B cell (primary cell): ENCODE measurements around the gene LARGE1. TPM values are rescaled to one million over a fixed set of nuclear protein-coding genes. Genes with fewer than 3 reads are reported as not detected.

ENCODE experiments used
- ATAC-seq: fragments of 200-7000 bp; cut with Tn5 transposase; one replicate; pipeline ENCODE4 v1.10.0; 2021; ENCODE audit warnings: low read depth, mild to moderate bottlenecking, moderate number of reproducible peaks, moderate library complexity
- CTCF ChIA-PET: fragments of 350-600 bp; sonication (Branson Sonifier 250); formaldehyde crosslinking; loops from one replicate; lab custom pipeline; 2021; ENCODE audit warnings: antibody characterized with exemption, inconsistent platforms; lab: Charles Lee
- POLR2A ChIA-PET: fragments of 350-600 bp; sonication (Branson Sonifier 250); formaldehyde crosslinking; loops from one replicate; lab custom pipeline; 2021; ENCODE audit warnings: antibody characterized with exemption; lab: Charles Lee
- DNase-seq: peaks from one replicate; pipeline ENCODE4 v3.0.0; 2013
- H2AFZ ChIP-seq: 2 replicates; pipeline ENCODE4 v1.6.1; 2012; ENCODE audit warnings: mild to moderate bottlenecking, low read depth, low read length; ENCODE audit not compliant: insufficient read depth, poor library complexity, severe bottlenecking
- H3K27ac ChIP-seq, 2 donors: 1 replicate in 1 of 2; 2 replicates in 1 of 2; pipeline ENCODE4 v1.5.1; 2012 to 2013; ENCODE audit warnings: low read length in 2 of 2, mild to moderate bottlenecking in 2 of 2, moderate library complexity in 1 of 2
- H3K27me3 ChIP-seq, 4 experiments: fragments of 200-600 bp in 1 of 4; sonication (generic) in 1 of 4; replicated peaks in 1 of 4; 1 replicate in 2 of 4; 2 replicates in 2 of 4; pipeline versions ENCODE4 v1.6.1 to v1.7.0; 2013 to 2016; ENCODE audit warnings: low read length in 3 of 4, mild to moderate bottlenecking in 2 of 4, mixed read lengths in 1 of 4, moderate library complexity in 1 of 4; ENCODE audit not compliant: insufficient read depth in 4 of 4, control insufficient read depth in 3 of 4; ENCODE audit errors: control extremely low read depth in 1 of 4
- H3K36me3 ChIP-seq, 2 experiments: replicated peaks in 1 of 2; 1 replicate in 1 of 2; 2 replicates in 1 of 2; pipeline versions ENCODE4 v1.6.1 to v1.7.1; 2013; ENCODE audit warnings: low read length in 1 of 2; ENCODE audit not compliant: insufficient read depth in 2 of 2, control insufficient read depth in 1 of 2; ENCODE audit errors: control extremely low read depth in 1 of 2, extremely low read depth in 1 of 2
- H3K4me1 ChIP-seq, 2 donors: fragments of 200-600 bp in 1 of 2; sonication (generic) in 1 of 2; 1 replicate in 1 of 2; 2 replicates in 1 of 2; pipeline versions ENCODE4 v1.5.1 to v1.6.1; 2013 to 2017; ENCODE audit warnings: low read length in 2 of 2; ENCODE audit not compliant: control insufficient read depth in 2 of 2, insufficient read depth in 2 of 2
- H3K4me2 ChIP-seq: replicated peaks from 2 replicates; pipeline ENCODE3; 2012; ENCODE audit warnings: mild to moderate bottlenecking, low read depth, low read length; ENCODE audit not compliant: poor library complexity, severe bottlenecking
- H3K4me3 ChIP-seq, 5 experiments: fragments of 200-600 bp in 1 of 5; sonication (generic) in 1 of 5; 1 replicate in 3 of 5; 2 replicates in 2 of 5; pipeline versions ENCODE4 v1.5.1 to v1.7.0; 2011 to 2016; ENCODE audit warnings: low read length in 4 of 5, mild to moderate bottlenecking in 4 of 5, low read depth in 2 of 5, control low read depth in 1 of 5, moderate library complexity in 1 of 5; ENCODE audit not compliant: insufficient read depth in 1 of 5; ENCODE audit errors: control extremely low read depth in 1 of 5, extremely low read depth in 1 of 5
- H3K79me2 ChIP-seq: fragments of 200-600 bp; sonication (generic); one replicate; pipeline ENCODE4 v1.6.0; 2016; ENCODE audit warnings: low read length; ENCODE audit not compliant: control insufficient read depth, insufficient read depth
- H3K9ac ChIP-seq: fragments of 200-600 bp; sonication (generic); 2 replicates; pipeline ENCODE4 v1.6.1; 2017; ENCODE audit warnings: mild to moderate bottlenecking, low read length, moderate library complexity
- H3K9me3 ChIP-seq, 3 donors: one replicate each; pipeline versions ENCODE4 v1.6.1 to v1.7.1; 2013; ENCODE audit warnings: low read length in 2 of 3; ENCODE audit not compliant: control insufficient read depth in 2 of 3, insufficient read depth in 1 of 3; ENCODE audit errors: control extremely low read depth in 1 of 3
- H4K20me1 ChIP-seq: 2 replicates; pipeline ENCODE4 v1.6.0; 2012; ENCODE audit warnings: mild to moderate bottlenecking, low read length; ENCODE audit not compliant: insufficient read depth, control insufficient read depth, poor library complexity, severe bottlenecking
- H3K27ac Mint-ChIP-seq: one replicate; pipeline ENCODE4 v1.8.0; 2021; ENCODE audit warnings: mixed read lengths
- H3K27me3 Mint-ChIP-seq: one replicate; pipeline ENCODE4 v1.8.0; 2021; ENCODE audit warnings: mixed read lengths
- H3K4me1 Mint-ChIP-seq: one replicate; pipeline ENCODE4 v1.8.0; 2021; ENCODE audit warnings: mixed read lengths
- H3K4me3 Mint-ChIP-seq: one replicate; pipeline ENCODE4 v1.8.0; 2021; ENCODE audit warnings: mixed read lengths
- H3K9me3 Mint-ChIP-seq: one replicate; pipeline ENCODE4 v1.8.0; 2022; ENCODE audit warnings: mixed read lengths; ENCODE audit not compliant: insufficient read depth
- EZH2 ChIP-seq: IDR thresholded peaks from 2 replicates; pipeline ENCODE4 v1.6.1; 2012; ENCODE audit warnings: borderline replicate concordance, low read depth, mild to moderate bottlenecking, moderate library complexity, low read length; ENCODE audit not compliant: insufficient read depth, poor library complexity, severe bottlenecking
- WGBS: methylation state at CpG from one replicate; pipeline ENCODE4 v1.1.5; 2013; ENCODE audit warnings: missing lambda C conversion rate; ENCODE audit not compliant: insufficient coverage; 5-methylcytosine and 5-hydroxymethylcytosine counted together
- intact Hi-C: fragments of 100-400 bp; cut with micrococcal nuclease; formaldehyde crosslinking; loops from one replicate; pipeline ENCODE4 v1.10.0; 2022
- polyA plus RNA-seq: library from polyadenylated mRNA; depleted of rRNA; stranded (reverse); fragments of >200 nt; gene quantifications from 2 replicates; pipeline ENCODE4 v1.2.3, GENCODE V29; 2012
- total RNA-seq, 2 donors: library from RNA; stranded (reverse); fragments of 120-200 nt in 1 of 2; gene quantifications; 1 replicate in 1 of 2; 2 replicates in 1 of 2; pipeline versions ENCODE4 v1.2.3 to v1.2.4, GENCODE V29; 2013 to 2022
- TF ChIP-seq, protein P1 (sequence below): fragments of 200-600 bp; IDR thresholded peaks from one replicate; pipeline ENCODE4 v1.8.0; 2022; ENCODE audit warnings: antibody characterized with exemption, mild to moderate bottlenecking

The LARGE1 gene
- total and polyA plus RNA-seq, 2 donors (not counting 1 experiment from before 2014, with no cell fraction given) = 20.7 to 82.0 TPM

DNA sequence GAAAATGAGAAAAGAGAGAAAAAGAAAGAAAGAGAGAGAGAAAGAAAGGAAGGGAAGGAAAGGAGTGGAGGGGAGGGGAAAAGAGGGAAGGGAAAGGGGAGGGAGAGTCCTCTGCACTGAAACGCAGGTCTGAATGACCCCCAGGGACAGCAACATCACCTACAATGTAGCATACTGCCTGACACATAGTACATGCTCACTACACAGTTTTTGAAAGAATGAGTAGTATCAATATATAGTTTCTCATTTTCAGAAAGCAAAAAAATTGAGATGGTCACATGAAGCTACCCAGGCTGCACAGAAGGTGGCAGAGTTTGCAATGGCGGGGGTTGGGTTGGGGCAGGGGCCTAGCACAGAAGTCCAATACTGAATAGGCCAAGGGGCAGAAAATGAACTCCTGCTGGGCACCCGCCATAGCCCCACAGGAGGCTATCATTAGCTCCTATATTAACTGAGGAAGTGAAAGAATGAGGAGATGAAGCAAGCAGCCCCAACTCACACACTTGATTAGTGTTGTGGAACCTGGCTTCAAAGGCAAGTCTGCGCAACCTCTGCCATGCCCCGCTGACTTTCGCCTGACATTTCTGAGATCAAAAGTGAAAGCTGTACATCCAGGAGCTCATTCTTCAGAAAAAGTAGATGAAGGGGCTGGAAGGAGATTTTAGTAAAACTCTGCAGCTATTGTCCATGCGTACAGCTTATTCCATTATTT, 620.9 kb downstream of the LARGE1 start:
- Histone ChIP-seq H3K9ac (peak overlapping the region; percentile 58), H3K4me1 (peaks cover 83 to 87% of the 10 kb centered on the region in 2 donors), H3K4me3 (peak overlapping the region in 1 of 5 experiments; percentile 46), H3K36me3 (peaks cover 0 to 13% of the 10 kb centered on the region in 2 experiments), H3K4me2 (peak overlapping the region; percentile 74), H4K20me1 (no peaks in the 10 kb centered on the region), H2AFZ (no peak overlapping the region), H3K9me3 (peaks cover 0 to 4% (median 2%) of the 10 kb centered on the region in 3 donors), H3K27ac (peak overlapping the region; percentile 89 to 91), H3K27me3 (no peaks in the 10 kb centered on the region), H3K79me2 (peaks cover 6% of the 10 kb centered on the region)
- ATAC-seq = peak; percentile 88
- WGBS = 10% methylated on average over 2 of the region's 7 CpGs
- H3K27ac Mint-ChIP-seq = peak overlapping the region; percentile 89
- TF ChIP-seq, protein P1, sequence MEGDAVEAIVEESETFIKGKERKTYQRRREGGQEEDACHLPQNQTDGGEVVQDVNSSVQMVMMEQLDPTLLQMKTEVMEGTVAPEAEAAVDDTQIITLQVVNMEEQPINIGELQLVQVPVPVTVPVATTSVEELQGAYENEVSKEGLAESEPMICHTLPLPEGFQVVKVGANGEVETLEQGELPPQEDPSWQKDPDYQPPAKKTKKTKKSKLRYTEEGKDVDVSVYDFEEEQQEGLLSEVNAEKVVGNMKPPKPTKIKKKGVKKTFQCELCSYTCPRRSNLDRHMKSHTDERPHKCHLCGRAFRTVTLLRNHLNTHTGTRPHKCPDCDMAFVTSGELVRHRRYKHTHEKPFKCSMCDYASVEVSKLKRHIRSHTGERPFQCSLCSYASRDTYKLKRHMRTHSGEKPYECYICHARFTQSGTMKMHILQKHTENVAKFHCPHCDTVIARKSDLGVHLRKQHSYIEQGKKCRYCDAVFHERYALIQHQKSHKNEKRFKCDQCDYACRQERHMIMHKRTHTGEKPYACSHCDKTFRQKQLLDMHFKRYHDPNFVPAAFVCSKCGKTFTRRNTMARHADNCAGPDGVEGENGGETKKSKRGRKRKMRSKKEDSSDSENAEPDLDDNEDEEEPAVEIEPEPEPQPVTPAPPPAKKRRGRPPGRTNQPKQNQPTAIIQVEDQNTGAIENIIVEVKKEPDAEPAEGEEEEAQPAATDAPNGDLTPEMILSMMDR = no peak
- no peak for TF ChIP-seq EZH2
- ChIA-PET CTCF (interaction anchor here (0.8 to 9.8 kb wide), 27 partner anchors 9 to 1851 kb away, joined by 3 to 124 read pairs (median 5); no protein-coding TSS in a partner anchor), POLR2A (interaction anchor here (0.6 to 1.7 kb wide), 5 partner anchors 16 to 622 kb away, joined by 3 to 10 read pairs (median 3); no protein-coding TSS in a partner anchor)
- intact Hi-C loops = loop anchor here (1.0 to 2.0 kb wide), 3 partner anchors 27 to 622 kb away; no protein-coding TSS in a partner anchor
- H3K9me3 Mint-ChIP-seq = no peaks in the 10 kb centered on the region
- peak overlapping the region; percentile 64 for H3K4me3 Mint-ChIP-seq
- no peaks in the 10 kb centered on the region for H3K27me3 Mint-ChIP-seq
- DNase-seq = peak; percentile 91
- peaks cover 82% of the 10 kb centered on the region for H3K4me1 Mint-ChIP-seq

DNA sequence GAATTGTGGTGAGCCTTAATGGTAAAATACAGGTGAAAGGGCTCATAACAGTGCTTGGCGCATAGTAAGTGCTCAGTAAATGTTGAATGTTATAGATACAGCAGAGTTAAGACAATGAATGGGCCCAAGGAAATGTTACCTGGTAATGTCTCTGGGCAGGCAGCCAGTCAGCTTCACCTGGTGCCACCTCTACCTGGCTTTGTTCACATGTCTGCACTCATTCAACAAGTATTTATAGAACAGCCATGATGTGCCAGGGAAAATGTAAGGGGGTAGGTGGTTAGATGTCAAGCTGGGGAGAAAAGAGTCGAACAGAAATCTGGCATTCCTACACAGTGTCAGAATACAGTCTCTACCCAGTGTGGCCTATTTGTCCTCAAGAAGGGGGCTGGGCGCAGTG, 623.3 kb downstream of the LARGE1 start:
- POLR2A ChIA-PET = no interaction called here

More for the DNA sequence above, 623.3 kb downstream of the LARGE1 start:
- peaks cover 0 to 4% (median 2%) of the 10 kb centered on the region in 3 donors for H3K9me3 ChIP-seq
- H3K4me2 ChIP-seq = no peak overlapping the region
- H3K27me3 ChIP-seq = no peaks in the 10 kb centered on the region
- no peaks in the 10 kb centered on the region for H4K20me1 ChIP-seq
- no peak overlapping the region for H3K4me3 ChIP-seq
- DNase-seq (no peak), ATAC-seq (no peak)
- CTCF ChIA-PET = interaction anchor here (0.6 to 9.8 kb wide), 2 partner anchors 24 to 633 kb away, joined by 3 to 124 read pairs; no protein-coding TSS in a partner anchor
- no peak overlapping the region for H3K4me3 Mint-ChIP-seq
- H3K9me3 Mint-ChIP-seq = no peaks in the 10 kb centered on the region
- H3K27ac Mint-ChIP-seq = peak overlapping the region; percentile 72
- H3K79me2 ChIP-seq = peaks cover 6% of the 10 kb centered on the region
- H3K36me3 ChIP-seq = peaks cover 0 to 18% of the 10 kb centered on the region in 2 experiments
- H3K9ac ChIP-seq = no peak overlapping the region
- intact Hi-C loops = no loop called here
- peaks cover 67 to 71% of the 10 kb centered on the region in 2 donors for H3K4me1 ChIP-seq
- peaks cover 74% of the 10 kb centered on the region for H3K4me1 Mint-ChIP-seq
- WGBS = 100% methylated on average over 2 of the region's 3 CpGs
- no peak for TF ChIP-seq EZH2
- TF ChIP-seq, protein P1 = no peak
- H3K27me3 Mint-ChIP-seq = no peaks in the 10 kb centered on the region
- no peak overlapping the region for H2AFZ ChIP-seq
- no peak overlapping the region for H3K27ac ChIP-seq
